ENCODE data around the gene EFCAB11. TPM values are rescaled to one million over a fixed set of nuclear protein-coding genes. Genes with fewer than 3 reads are reported as not detected.

Gene EFCAB11
- total RNA-seq, 2 experiments from 2014 or later = 0.36 to 0.47 TPM

- no peak for DNase-seq
- CTCF ChIA-PET = no interaction called here
- Mint-ChIP-seq H3K4me1 (ENCODE audit: low read depth) (no peaks in the 10 kb centered on the region), H3K4me3 (no peak overlapping the region), H3K27me3 (no peaks in the 10 kb centered on the region), H3K36me3 (ENCODE audit: low read depth) (peaks cover 94% of the 10 kb centered on the region), H3K27ac (no peak overlapping the region), H3K9me3 (no peaks in the 10 kb centered on the region)
- Histone ChIP-seq H3K36me3 (ENCODE audit: insufficient read depth, low read length) (peaks cover 72% of the 10 kb centered on the region), H3K27ac (ENCODE audit: low read depth in 1 of 2, low read length in 2 of 2) (no peak overlapping the region), H3K4me3 (ENCODE audit: low read length) (no peak overlapping the region), H3K4me1 (ENCODE audit: insufficient read depth, low read length) (no peaks in the 10 kb centered on the region), H3K27me3 (ENCODE audit: control insufficient read depth in 1 of 2, insufficient read depth in 2 of 2, low read length in 2 of 2) (no peaks in the 10 kb centered on the region), H3K9me3 (ENCODE audit: control insufficient read depth in 1 of 2, insufficient read depth in 1 of 2, low read length in 2 of 2) (no peaks in the 10 kb centered on the region)
- intact Hi-C loops (cut with DNase I, micrococcal nuclease) = no loop called here
- POLR2A ChIA-PET = no interaction called here
- ATAC-seq (ENCODE audit: poor library complexity) = no peak
- TF ChIP-seq, protein P1, sequence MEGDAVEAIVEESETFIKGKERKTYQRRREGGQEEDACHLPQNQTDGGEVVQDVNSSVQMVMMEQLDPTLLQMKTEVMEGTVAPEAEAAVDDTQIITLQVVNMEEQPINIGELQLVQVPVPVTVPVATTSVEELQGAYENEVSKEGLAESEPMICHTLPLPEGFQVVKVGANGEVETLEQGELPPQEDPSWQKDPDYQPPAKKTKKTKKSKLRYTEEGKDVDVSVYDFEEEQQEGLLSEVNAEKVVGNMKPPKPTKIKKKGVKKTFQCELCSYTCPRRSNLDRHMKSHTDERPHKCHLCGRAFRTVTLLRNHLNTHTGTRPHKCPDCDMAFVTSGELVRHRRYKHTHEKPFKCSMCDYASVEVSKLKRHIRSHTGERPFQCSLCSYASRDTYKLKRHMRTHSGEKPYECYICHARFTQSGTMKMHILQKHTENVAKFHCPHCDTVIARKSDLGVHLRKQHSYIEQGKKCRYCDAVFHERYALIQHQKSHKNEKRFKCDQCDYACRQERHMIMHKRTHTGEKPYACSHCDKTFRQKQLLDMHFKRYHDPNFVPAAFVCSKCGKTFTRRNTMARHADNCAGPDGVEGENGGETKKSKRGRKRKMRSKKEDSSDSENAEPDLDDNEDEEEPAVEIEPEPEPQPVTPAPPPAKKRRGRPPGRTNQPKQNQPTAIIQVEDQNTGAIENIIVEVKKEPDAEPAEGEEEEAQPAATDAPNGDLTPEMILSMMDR (IDR thresholded peaks at IDR 0.05) = no peak
Measured at GRCh38 chr14:89996963-89997362, 42.4 kb upstream of the EFCAB11 start.

GRCh38 chr14:89992273-89992672 is 37.7 kb upstream of the EFCAB11 start:
- intact Hi-C loops (cut with DNase I, micrococcal nuclease) = no loop called here
- DNase-seq = no peak
- no peaks in the 10 kb centered on the region for H3K27me3 ChIP-seq (ENCODE audit: control insufficient read depth in 1 of 2, insufficient read depth in 2 of 2, low read length in 2 of 2)
- POLR2A ChIA-PET = interaction anchor here (0.7 kb wide), 1 partner anchor 53 kb away, joined by 3 read pairs; no protein-coding TSS in a partner anchor
- CTCF ChIA-PET = interaction anchor here (1.3 kb wide), 1 partner anchor 26 kb away, joined by 4 read pairs; no protein-coding TSS in a partner anchor
- no peak overlapping the region for H3K4me3 ChIP-seq (ENCODE audit: low read length)
- Mint-ChIP-seq H3K4me3 (no peak overlapping the region), H3K9me3 (no peaks in the 10 kb centered on the region), H3K27me3 (no peaks in the 10 kb centered on the region), H3K27ac (no peak overlapping the region), H3K36me3 (ENCODE audit: low read depth) (peaks cover 93% of the 10 kb centered on the region), H3K4me1 (ENCODE audit: low read depth) (no peaks in the 10 kb centered on the region)
- no peaks in the 10 kb centered on the region for H3K4me1 ChIP-seq (ENCODE audit: insufficient read depth, low read length)
- ATAC-seq (ENCODE audit: poor library complexity) = no peak
- TF ChIP-seq, protein P1 (IDR thresholded peaks at IDR 0.05) = no peak
- no peak overlapping the region for H3K27ac ChIP-seq (ENCODE audit: low read depth in 1 of 2, low read length in 2 of 2)
- no peaks in the 10 kb centered on the region for H3K9me3 ChIP-seq (ENCODE audit: control insufficient read depth in 1 of 2, insufficient read depth in 1 of 2, low read length in 2 of 2)
- peaks cover 92% of the 10 kb centered on the region for H3K36me3 ChIP-seq (ENCODE audit: insufficient read depth, low read length)

GRCh38 chr14:89990623-89991275 is 36.2 kb upstream of the EFCAB11 start:
- intact Hi-C loops (cut with DNase I, micrococcal nuclease) = no loop called here
- Histone ChIP-seq H3K4me3 (ENCODE audit: low read length) (no peak overlapping the region), H3K27ac (ENCODE audit: low read depth in 1 of 2, low read length in 2 of 2) (no peak overlapping the region), H3K27me3 (ENCODE audit: control insufficient read depth in 1 of 2, insufficient read depth in 2 of 2, low read length in 2 of 2) (no peaks in the 10 kb centered on the region), H3K36me3 (ENCODE audit: insufficient read depth, low read length) (peaks cover 91% of the 10 kb centered on the region), H3K9me3 (ENCODE audit: control insufficient read depth in 1 of 2, insufficient read depth in 1 of 2, low read length in 2 of 2) (no peaks in the 10 kb centered on the region), H3K4me1 (ENCODE audit: insufficient read depth, low read length) (no peaks in the 10 kb centered on the region)
- Mint-ChIP-seq H3K36me3 (ENCODE audit: low read depth) (peaks cover 92% of the 10 kb centered on the region), H3K9me3 (no peaks in the 10 kb centered on the region), H3K4me1 (ENCODE audit: low read depth) (no peaks in the 10 kb centered on the region), H3K27ac (no peak overlapping the region), H3K27me3 (no peaks in the 10 kb centered on the region), H3K4me3 (no peak overlapping the region)
- TF ChIP-seq, protein P1 (IDR thresholded peaks at IDR 0.05) = no peak
- ChIA-PET POLR2A (no interaction called here), CTCF (no interaction called here)
- ATAC-seq (ENCODE audit: poor library complexity) (no peak), DNase-seq (no peak)
